Measurements from ENCODE around the gene RCBTB2. TPM values are rescaled to one million over a fixed set of nuclear protein-coding genes. Genes with fewer than 3 reads are reported as not detected.

The RCBTB2 gene
- polyA plus RNA-seq, 3 donors = 55.5 to 100 (median 64.4) TPM

GRCh38 chr13:48527955-48528354 is 4.9 kb downstream of the RCBTB2 start:
- DNase-seq = no peak
- H3K36me3 Mint-ChIP-seq = peaks cover 23 to 28% of the 10 kb centered on the region in 2 donors
- no peaks in the 10 kb centered on the region for H3K27me3 ChIP-seq (ENCODE audit: control insufficient read depth in 2 of 2, insufficient read depth in 2 of 2, low read length in 2 of 2)
- H3K9ac ChIP-seq (ENCODE audit: insufficient read depth, low read length, poor library complexity, severe bottlenecking) = no peak overlapping the region
- H3K4me3 ChIP-seq (replicated peaks in 1 of 3; ENCODE audit: low read depth in 2 of 3, low read length in 3 of 3) = no peak overlapping the region
- H3K27me3 Mint-ChIP-seq (ENCODE audit: low read depth in 3 of 3) = no peaks in the 10 kb centered on the region
- H3K4me3 Mint-ChIP-seq = no peak overlapping the region
- H3K4me1 Mint-ChIP-seq = peaks cover 47% of the 10 kb centered on the region
- no peaks in the 10 kb centered on the region for H3K36me3 ChIP-seq (replicated peaks in 1 of 2; ENCODE audit: control insufficient read depth in 1 of 2, insufficient read depth in 2 of 2, low read length in 2 of 2)
- TF ChIP-seq, protein P1, sequence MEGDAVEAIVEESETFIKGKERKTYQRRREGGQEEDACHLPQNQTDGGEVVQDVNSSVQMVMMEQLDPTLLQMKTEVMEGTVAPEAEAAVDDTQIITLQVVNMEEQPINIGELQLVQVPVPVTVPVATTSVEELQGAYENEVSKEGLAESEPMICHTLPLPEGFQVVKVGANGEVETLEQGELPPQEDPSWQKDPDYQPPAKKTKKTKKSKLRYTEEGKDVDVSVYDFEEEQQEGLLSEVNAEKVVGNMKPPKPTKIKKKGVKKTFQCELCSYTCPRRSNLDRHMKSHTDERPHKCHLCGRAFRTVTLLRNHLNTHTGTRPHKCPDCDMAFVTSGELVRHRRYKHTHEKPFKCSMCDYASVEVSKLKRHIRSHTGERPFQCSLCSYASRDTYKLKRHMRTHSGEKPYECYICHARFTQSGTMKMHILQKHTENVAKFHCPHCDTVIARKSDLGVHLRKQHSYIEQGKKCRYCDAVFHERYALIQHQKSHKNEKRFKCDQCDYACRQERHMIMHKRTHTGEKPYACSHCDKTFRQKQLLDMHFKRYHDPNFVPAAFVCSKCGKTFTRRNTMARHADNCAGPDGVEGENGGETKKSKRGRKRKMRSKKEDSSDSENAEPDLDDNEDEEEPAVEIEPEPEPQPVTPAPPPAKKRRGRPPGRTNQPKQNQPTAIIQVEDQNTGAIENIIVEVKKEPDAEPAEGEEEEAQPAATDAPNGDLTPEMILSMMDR (IDR thresholded peaks at IDR 0.05) = no peak
- no peaks in the 10 kb centered on the region for H3K9me3 ChIP-seq (replicated peaks in 1 of 2; ENCODE audit: control insufficient read depth in 1 of 2, insufficient read depth in 1 of 2, low read length in 2 of 2)
- H3K4me1 ChIP-seq (ENCODE audit: control insufficient read depth in 1 of 2, insufficient read depth in 2 of 2, low read length in 2 of 2) = peaks cover 27 to 47% of the 10 kb centered on the region in 2 donors
- no peak overlapping the region for H2AFZ ChIP-seq (ENCODE audit: insufficient read depth, low read depth, low read length, poor library complexity, severe bottlenecking)
- no peaks in the 10 kb centered on the region for H3K9me3 Mint-ChIP-seq
- H3K27ac ChIP-seq (ENCODE audit: low read depth in 1 of 2, low read length in 2 of 2) = peak overlapping the region in 1 of 2 donors; percentile 16
- no peaks in the 10 kb centered on the region for H4K20me1 ChIP-seq (ENCODE audit: insufficient read depth, low read length)
- H3K27ac Mint-ChIP-seq = no peak overlapping the region
- WGBS (ENCODE audit: insufficient coverage) = no CpG with 5 or more reads among the region's 2 CpGs
- intact Hi-C loops (cut with micrococcal nuclease) = no loop called here
- peaks cover 91% of the 10 kb centered on the region for H3K79me2 ChIP-seq (ENCODE audit: insufficient read depth, low read length)
- H3K4me2 ChIP-seq (replicated peaks; ENCODE audit: extremely low read depth, low read length, poor library complexity, severe bottlenecking) = no peak overlapping the region

- DNase-seq = no peak
- Mint-ChIP-seq H3K9me3 (no peaks in the 10 kb centered on the region), H3K4me1 (peaks cover 46% of the 10 kb centered on the region), H3K36me3 (peaks cover 33 to 36% of the 10 kb centered on the region in 2 donors), H3K27me3 (ENCODE audit: low read depth in 3 of 3) (no peaks in the 10 kb centered on the region), H3K4me3 (no peak overlapping the region), H3K27ac (no peak overlapping the region)
- intact Hi-C loops (cut with micrococcal nuclease) = no loop called here
- H2AFZ ChIP-seq (ENCODE audit: insufficient read depth, low read depth, low read length, poor library complexity, severe bottlenecking) = no peak overlapping the region
- H3K9me3 ChIP-seq (replicated peaks in 1 of 2; ENCODE audit: control insufficient read depth in 1 of 2, insufficient read depth in 1 of 2, low read length in 2 of 2) = no peaks in the 10 kb centered on the region
- 97% methylated on average over 4 of the region's 10 CpGs for WGBS (ENCODE audit: insufficient coverage)
- no peak overlapping the region for H3K4me2 ChIP-seq (replicated peaks; ENCODE audit: extremely low read depth, low read length, poor library complexity, severe bottlenecking)
- no peak overlapping the region for H3K27ac ChIP-seq (ENCODE audit: low read depth in 1 of 2, low read length in 2 of 2)
- H3K79me2 ChIP-seq (ENCODE audit: insufficient read depth, low read length) = peaks cover 86% of the 10 kb centered on the region
- H4K20me1 ChIP-seq (ENCODE audit: insufficient read depth, low read length) = no peaks in the 10 kb centered on the region
- TF ChIP-seq, protein P1 (IDR thresholded peaks at IDR 0.05) = no peak
- H3K27me3 ChIP-seq (ENCODE audit: control insufficient read depth in 2 of 2, insufficient read depth in 2 of 2, low read length in 2 of 2) = no peaks in the 10 kb centered on the region
- H3K36me3 ChIP-seq (replicated peaks in 1 of 2; ENCODE audit: control insufficient read depth in 1 of 2, insufficient read depth in 2 of 2, low read length in 2 of 2) = peaks cover 11 to 12% of the 10 kb centered on the region in 2 donors
- H3K4me1 ChIP-seq (ENCODE audit: control insufficient read depth in 1 of 2, insufficient read depth in 2 of 2, low read length in 2 of 2) = peaks cover 19 to 36% of the 10 kb centered on the region in 2 donors
- no peak overlapping the region for H3K9ac ChIP-seq (ENCODE audit: insufficient read depth, low read length, poor library complexity, severe bottlenecking)
- no peak overlapping the region for H3K4me3 ChIP-seq (replicated peaks in 1 of 3; ENCODE audit: low read depth in 2 of 3, low read length in 3 of 3)
Measured at GRCh38 chr13:48526286-48526685, 6.6 kb downstream of the RCBTB2 start.
